ENCODE results near the gene ADAMTSL1. TPM values are rescaled to one million over a fixed set of nuclear protein-coding genes. Genes with fewer than 3 reads are reported as not detected.

Gene ADAMTSL1
- total RNA-seq, 2 experiments from 2014 or later, result not detected

DNA sequence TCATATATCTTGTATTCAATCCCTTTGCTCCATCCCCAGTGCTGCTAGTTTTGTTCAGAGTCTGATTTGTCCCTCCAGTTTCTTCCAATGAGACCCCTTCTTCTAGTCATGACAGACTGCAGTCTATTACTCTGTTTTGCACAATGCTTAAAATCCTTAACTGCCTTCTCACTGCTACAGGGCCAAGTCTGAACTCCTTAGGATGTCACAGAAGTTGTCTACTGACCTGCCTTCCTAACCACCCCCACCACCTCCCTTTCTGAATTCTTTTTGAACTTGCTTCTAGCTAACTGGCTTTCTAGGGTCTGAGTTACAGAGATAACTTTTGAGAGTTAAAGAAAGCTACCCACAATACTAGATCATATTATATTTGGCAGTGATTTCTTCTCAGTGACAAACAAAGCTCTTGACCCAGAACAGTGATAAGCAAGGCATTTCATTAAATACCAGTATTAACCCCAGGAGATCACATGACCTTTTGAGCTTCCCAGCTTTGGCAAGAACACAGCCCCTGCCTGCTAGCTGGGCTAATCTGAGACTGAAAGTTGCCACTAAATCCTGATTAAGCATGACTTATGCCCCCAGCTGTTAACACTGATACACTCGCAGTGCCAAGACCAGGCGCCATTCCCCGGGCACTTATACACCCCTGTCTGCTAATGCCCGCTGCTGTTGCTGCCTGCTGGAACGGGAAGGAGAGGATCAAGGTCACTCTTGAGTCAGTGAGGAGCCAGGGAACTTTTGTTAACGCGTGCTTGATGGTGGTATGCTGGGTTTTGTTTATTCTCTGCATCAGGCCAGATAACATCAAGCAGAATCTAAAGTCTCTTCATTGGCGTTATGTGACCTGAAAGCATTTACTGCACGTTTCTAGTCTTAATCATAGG lies 36.4 kb upstream of the ADAMTSL1 start:
- ChIA-PET POLR2A (no interaction called here), CTCF (ENCODE audit: unreplicated experiment) (no interaction called here)
- H4K20me1 ChIP-seq (ENCODE audit: insufficient read depth, low read length), result no peaks in the 10 kb centered on the region
- TF ChIP-seq, protein P1, sequence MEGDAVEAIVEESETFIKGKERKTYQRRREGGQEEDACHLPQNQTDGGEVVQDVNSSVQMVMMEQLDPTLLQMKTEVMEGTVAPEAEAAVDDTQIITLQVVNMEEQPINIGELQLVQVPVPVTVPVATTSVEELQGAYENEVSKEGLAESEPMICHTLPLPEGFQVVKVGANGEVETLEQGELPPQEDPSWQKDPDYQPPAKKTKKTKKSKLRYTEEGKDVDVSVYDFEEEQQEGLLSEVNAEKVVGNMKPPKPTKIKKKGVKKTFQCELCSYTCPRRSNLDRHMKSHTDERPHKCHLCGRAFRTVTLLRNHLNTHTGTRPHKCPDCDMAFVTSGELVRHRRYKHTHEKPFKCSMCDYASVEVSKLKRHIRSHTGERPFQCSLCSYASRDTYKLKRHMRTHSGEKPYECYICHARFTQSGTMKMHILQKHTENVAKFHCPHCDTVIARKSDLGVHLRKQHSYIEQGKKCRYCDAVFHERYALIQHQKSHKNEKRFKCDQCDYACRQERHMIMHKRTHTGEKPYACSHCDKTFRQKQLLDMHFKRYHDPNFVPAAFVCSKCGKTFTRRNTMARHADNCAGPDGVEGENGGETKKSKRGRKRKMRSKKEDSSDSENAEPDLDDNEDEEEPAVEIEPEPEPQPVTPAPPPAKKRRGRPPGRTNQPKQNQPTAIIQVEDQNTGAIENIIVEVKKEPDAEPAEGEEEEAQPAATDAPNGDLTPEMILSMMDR (conservative IDR thresholded peaks at IDR 0.05; ENCODE audit: low read length), result no peak
- TF ChIP-seq EZH2phosphoT487 (IDR thresholded peaks at IDR 0.05; ENCODE audit: borderline replicate concordance, low read depth, low read length), result no peak
- H2AFZ ChIP-seq (ENCODE audit: low read length), result no peak overlapping the region
- no peak overlapping the region for H3K4me3 ChIP-seq (ENCODE audit: low read depth, low read length, poor library complexity, severe bottlenecking)
- intact Hi-C loops (cut with micrococcal nuclease; ENCODE audit: unreplicated experiment), result no loop called here
- H3K4me2 ChIP-seq (ENCODE audit: low read length), result no peak overlapping the region
- no peaks in the 10 kb centered on the region for H3K79me2 ChIP-seq (ENCODE audit: insufficient read depth, low read depth, low read length)
- no TSS peak for BruUV-seq (replicated peaks)
- no peak overlapping the region for H3K27ac ChIP-seq (ENCODE audit: low read depth, low read length, poor library complexity, severe bottlenecking)
- no peak for DNase-seq (ENCODE audit: low spot score)
- H3K36me3 ChIP-seq (ENCODE audit: insufficient read depth, low read length), result no peaks in the 10 kb centered on the region
- no peaks in the 10 kb centered on the region for H3K4me1 ChIP-seq (ENCODE audit: insufficient read depth, low read length, poor library complexity, severe bottlenecking)
- H3K9me3 ChIP-seq (ENCODE audit: low read length), result no peaks in the 10 kb centered on the region
- no peaks in the 10 kb centered on the region for H3K9me2 ChIP-seq (ENCODE audit: insufficient read depth, low read length)

DNA sequence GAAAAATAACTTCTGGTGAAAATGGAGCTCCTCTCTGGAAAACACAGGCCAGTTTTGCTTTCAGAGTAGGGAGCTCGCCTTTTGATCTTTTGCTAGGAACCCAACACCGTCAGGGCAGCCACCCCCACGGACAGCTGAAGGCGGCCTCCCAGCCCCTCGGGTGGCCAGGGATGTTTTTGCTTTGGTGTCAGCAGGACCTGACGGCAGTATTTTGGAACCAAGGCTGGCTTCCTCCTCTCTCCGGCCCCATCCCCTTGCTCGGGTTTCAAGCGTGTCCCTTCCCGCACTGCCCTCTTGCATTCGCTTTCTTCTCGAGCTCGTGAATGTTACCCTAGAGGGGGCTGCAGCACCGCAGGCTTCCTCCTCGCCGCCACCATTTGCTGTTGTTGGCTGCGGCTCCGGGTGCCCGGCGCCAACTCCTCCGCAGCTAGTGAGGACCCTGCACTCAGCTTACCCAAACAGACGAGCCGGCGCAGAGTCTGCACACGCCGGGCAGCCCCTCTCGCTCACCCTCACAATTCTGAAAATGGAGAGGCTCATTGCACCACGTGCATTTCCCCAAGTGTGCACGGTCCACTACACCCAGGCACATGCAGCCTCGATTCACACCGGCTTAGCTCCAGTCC lies 35.5 kb upstream of the ADAMTSL1 start:
- H3K4me1 ChIP-seq (ENCODE audit: insufficient read depth, low read length, poor library complexity, severe bottlenecking), result no peaks in the 10 kb centered on the region
- no peaks in the 10 kb centered on the region for H3K9me2 ChIP-seq (ENCODE audit: insufficient read depth, low read length)
- no peaks in the 10 kb centered on the region for H4K20me1 ChIP-seq (ENCODE audit: insufficient read depth, low read length)
- no peaks in the 10 kb centered on the region for H3K36me3 ChIP-seq (ENCODE audit: insufficient read depth, low read length)
- intact Hi-C loops (cut with micrococcal nuclease; ENCODE audit: unreplicated experiment), result no loop called here
- no TSS peak for BruUV-seq (replicated peaks)
- no peaks in the 10 kb centered on the region for H3K9me3 ChIP-seq (ENCODE audit: low read length)
- ChIA-PET POLR2A (no interaction called here), CTCF (ENCODE audit: unreplicated experiment) (no interaction called here)
- H3K79me2 ChIP-seq (ENCODE audit: insufficient read depth, low read depth, low read length), result no peaks in the 10 kb centered on the region
- H3K4me3 ChIP-seq (ENCODE audit: low read depth, low read length, poor library complexity, severe bottlenecking), result no peak overlapping the region
- no peak overlapping the region for H3K4me2 ChIP-seq (ENCODE audit: low read length)
- H2AFZ ChIP-seq (ENCODE audit: low read length), result no peak overlapping the region
- TF ChIP-seq EZH2phosphoT487 (IDR thresholded peaks at IDR 0.05; ENCODE audit: borderline replicate concordance, low read depth, low read length), result no peak
- TF ChIP-seq, protein P1 (conservative IDR thresholded peaks at IDR 0.05; ENCODE audit: low read length), result no peak
- no peak for DNase-seq (ENCODE audit: low spot score)
- no peak overlapping the region for H3K27ac ChIP-seq (ENCODE audit: low read depth, low read length, poor library complexity, severe bottlenecking)

DNA sequence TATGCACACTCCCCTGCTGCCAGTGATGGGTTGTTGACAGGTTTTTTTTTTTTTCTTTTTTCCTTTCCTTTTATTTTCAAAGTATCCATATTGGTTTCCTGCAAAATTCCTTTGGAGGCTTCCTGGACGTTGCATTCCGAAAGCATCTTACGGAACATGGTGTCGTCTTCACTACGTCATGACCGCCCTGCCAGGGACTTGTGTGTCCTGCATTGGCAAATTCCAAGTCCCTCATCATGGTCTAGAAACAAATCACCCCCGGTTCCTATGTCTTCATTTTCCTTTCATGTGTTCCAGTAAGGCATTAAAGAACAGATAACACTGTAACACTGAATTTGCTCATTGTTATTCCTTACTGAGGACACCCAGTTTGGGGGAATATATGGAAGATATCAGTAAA lies 35.0 kb upstream of the ADAMTSL1 start:
- H3K4me3 ChIP-seq (ENCODE audit: low read depth, low read length, poor library complexity, severe bottlenecking), result no peak overlapping the region
- CTCF ChIA-PET (ENCODE audit: unreplicated experiment), result no interaction called here

More for the DNA sequence above, 35.0 kb upstream of the ADAMTSL1 start:
- H3K4me1 ChIP-seq (ENCODE audit: insufficient read depth, low read length, poor library complexity, severe bottlenecking), result no peaks in the 10 kb centered on the region
- intact Hi-C loops (cut with micrococcal nuclease; ENCODE audit: unreplicated experiment), result no loop called here
- POLR2A ChIA-PET, result no interaction called here
- H3K9me2 ChIP-seq (ENCODE audit: insufficient read depth, low read length), result no peaks in the 10 kb centered on the region
- H3K27ac ChIP-seq (ENCODE audit: low read depth, low read length, poor library complexity, severe bottlenecking), result no peak overlapping the region
- H3K36me3 ChIP-seq (ENCODE audit: insufficient read depth, low read length), result no peaks in the 10 kb centered on the region
- no peak overlapping the region for H3K4me2 ChIP-seq (ENCODE audit: low read length)
- H2AFZ ChIP-seq (ENCODE audit: low read length), result no peak overlapping the region
- BruUV-seq (replicated peaks), result no TSS peak
- TF ChIP-seq, protein P1 (conservative IDR thresholded peaks at IDR 0.05; ENCODE audit: low read length), result no peak
- TF ChIP-seq EZH2phosphoT487 (IDR thresholded peaks at IDR 0.05; ENCODE audit: borderline replicate concordance, low read depth, low read length), result no peak
- H3K79me2 ChIP-seq (ENCODE audit: insufficient read depth, low read depth, low read length), result no peaks in the 10 kb centered on the region
- H3K9me3 ChIP-seq (ENCODE audit: low read length), result no peaks in the 10 kb centered on the region
- no peak for DNase-seq (ENCODE audit: low spot score)
- no peaks in the 10 kb centered on the region for H4K20me1 ChIP-seq (ENCODE audit: insufficient read depth, low read length)
